ENCODE measurements around the gene SSBP1. TPM values are rescaled to one million over a fixed set of nuclear protein-coding genes. Genes with fewer than 3 reads are reported as not detected.

Gene SSBP1
- total and polyA plus RNA-seq, 9 donors, result 79.3 to 228 (median 92.3) TPM

- no peaks in the 10 kb centered on the region for H3K27me3 ChIP-seq
- no peak overlapping the region for H3K4me3 ChIP-seq
- intact Hi-C loops (cut with DNase I), result no loop called here
- H3K36me3 ChIP-seq, result no peaks in the 10 kb centered on the region
- H3K27ac ChIP-seq, result no peak overlapping the region
- no peaks in the 10 kb centered on the region for H3K4me1 ChIP-seq (ENCODE audit: insufficient read depth)
- no peak for DNase-seq
- no peak for TF ChIP-seq CTCF (IDR thresholded peaks at IDR 0.05)
- no peak for TF ChIP-seq POLR2A (IDR thresholded peaks at IDR 0.05)
- TF ChIP-seq EP300 (IDR thresholded peaks at IDR 0.05), result no peak
- no peaks in the 10 kb centered on the region for H3K9me3 ChIP-seq
- WGBS, 3 donors, result 75 to 82% (median 81%) methylated on average over 2 of the region's 2 CpGs
Measured at GRCh38 chr7:141714571-141714970, 23.6 kb upstream of the SSBP1 start.

GRCh38 chr7:141715018-141715417 is 23.1 kb upstream of the SSBP1 start:
- no peaks in the 10 kb centered on the region for H3K4me1 ChIP-seq (ENCODE audit: insufficient read depth)
- no peaks in the 10 kb centered on the region for H3K27me3 ChIP-seq
- no peaks in the 10 kb centered on the region for H3K9me3 ChIP-seq
- H3K4me3 ChIP-seq, result no peak overlapping the region
- DNase-seq, result no peak
- H3K36me3 ChIP-seq, result no peaks in the 10 kb centered on the region
- no peak overlapping the region for H3K27ac ChIP-seq
- TF ChIP-seq POLR2A (IDR thresholded peaks at IDR 0.05), result no peak
- no peak for TF ChIP-seq CTCF (IDR thresholded peaks at IDR 0.05)
- TF ChIP-seq EP300 (IDR thresholded peaks at IDR 0.05), result no peak
- 68 to 84% (median 80%) methylated on average over 4 of the region's 4 CpGs for WGBS, 3 donors
- intact Hi-C loops (cut with DNase I), result no loop called here

GRCh38 chr7:141715794-141716689 is 22.1 kb upstream of the SSBP1 start:
- Histone ChIP-seq H3K4me3 (no peak overlapping the region), H3K9me3 (no peaks in the 10 kb centered on the region), H3K27ac (no peak overlapping the region), H3K27me3 (no peaks in the 10 kb centered on the region), H3K4me1 (ENCODE audit: insufficient read depth) (no peaks in the 10 kb centered on the region), H3K36me3 (no peaks in the 10 kb centered on the region)
- 71 to 72% (median 71%) methylated on average over 6 of the region's 6 CpGs for WGBS, 3 donors
- intact Hi-C loops (cut with DNase I), result no loop called here
- TF ChIP-seq CTCF (IDR thresholded peaks at IDR 0.05) (no peak), EP300 (IDR thresholded peaks at IDR 0.05) (no peak)
- DNase-seq, result no peak

DNA sequence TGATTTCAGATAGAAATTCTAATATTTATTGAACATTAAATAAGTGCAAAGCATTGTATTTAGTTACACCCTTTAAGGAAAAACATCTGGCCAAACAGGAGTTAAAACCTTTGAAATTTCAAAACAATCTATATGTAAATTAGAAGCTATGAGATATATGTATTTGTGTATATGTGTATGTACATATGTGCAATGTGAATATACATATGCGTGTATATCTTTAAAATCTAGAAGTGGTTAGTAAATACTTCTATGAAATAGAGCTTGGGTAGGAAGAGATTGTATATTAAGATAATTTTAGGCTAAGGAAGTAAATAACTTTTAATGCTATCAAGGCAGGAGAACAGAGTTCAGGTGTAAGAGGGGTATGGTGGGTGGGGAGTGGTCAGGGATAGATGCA is 20.7 kb upstream of the SSBP1 start:
- WGBS, 3 donors, result 97 to 99% (median 97%) methylated on average over 1 of the region's 1 CpG
- H3K36me3 ChIP-seq, result no peaks in the 10 kb centered on the region
- TF ChIP-seq CTCF (IDR thresholded peaks at IDR 0.05) (no peak), POLR2A (IDR thresholded peaks at IDR 0.05) (no peak), EP300 (IDR thresholded peaks at IDR 0.05) (no peak)
- no peaks in the 10 kb centered on the region for H3K27me3 ChIP-seq
- no peaks in the 10 kb centered on the region for H3K4me1 ChIP-seq (ENCODE audit: insufficient read depth)
- no peak overlapping the region for H3K27ac ChIP-seq
- H3K4me3 ChIP-seq, result no peak overlapping the region
- intact Hi-C loops (cut with DNase I), result no loop called here
- H3K9me3 ChIP-seq, result no peaks in the 10 kb centered on the region
- no peak for DNase-seq

All from ovary (tissue), 9 donors.